ENCODE data around the gene NF2.

The NF2 gene

GRCh38 chr22:29631725-29632124, 28.3 kb downstream of the NF2 start:
- no peak for DNase-seq (ENCODE audit: low spot score)

GRCh38 chr22:29632672-29633071, 29.2 kb downstream of the NF2 start:
- DNase-seq (ENCODE audit: low spot score) = no peak

GRCh38 chr22:29633514-29634312, 30.3 kb downstream of the NF2 start:
- DNase-seq (ENCODE audit: low spot score) = no peak

- DNase-seq (ENCODE audit: low spot score) = no peak
Measured at GRCh38 chr22:29634847-29635246, 31.4 kb downstream of the NF2 start.

- peak; percentile 71 for DNase-seq (ENCODE audit: low spot score)
Measured at GRCh38 chr22:29635734-29636357, 32.4 kb downstream of the NF2 start.

- peak; percentile 92 for DNase-seq (ENCODE audit: low spot score)
Measured at GRCh38 chr22:29636751-29637150, 33.3 kb downstream of the NF2 start.

- DNase-seq (ENCODE audit: low spot score) = peak; percentile 54
Measured at GRCh38 chr22:29637181-29637580, 33.7 kb downstream of the NF2 start.

- no peak for DNase-seq (ENCODE audit: low spot score)
Measured at GRCh38 chr22:29638678-29639077, 35.2 kb downstream of the NF2 start.

- DNase-seq (ENCODE audit: low spot score) = no peak
Measured at GRCh38 chr22:29639096-29639495, 35.7 kb downstream of the NF2 start.

- no peak for DNase-seq (ENCODE audit: low spot score)
Measured at GRCh38 chr22:29641042-29641699, 37.7 kb downstream of the NF2 start.

- no peak for DNase-seq (ENCODE audit: low spot score)
Measured at GRCh38 chr22:29641700-29642330, 38.4 kb downstream of the NF2 start.

GRCh38 chr22:29642694-29643093, 39.3 kb downstream of the NF2 start:
- DNase-seq (ENCODE audit: low spot score) = no peak

- DNase-seq (ENCODE audit: low spot score) = peak; percentile 57
Measured at GRCh38 chr22:29647954-29648737, 44.7 kb downstream of the NF2 start.

GRCh38 chr22:29650370-29650769, 46.9 kb downstream of the NF2 start:
- DNase-seq (ENCODE audit: low spot score) = no peak

GRCh38 chr22:29651652-29652051, 48.2 kb downstream of the NF2 start:
- DNase-seq (ENCODE audit: low spot score) = no peak

GRCh38 chr22:29654420-29654819, 51.0 kb downstream of the NF2 start:
- no peak for DNase-seq (ENCODE audit: low spot score)

- DNase-seq (ENCODE audit: low spot score) = no peak
Measured at GRCh38 chr22:29654882-29655281, 51.4 kb downstream of the NF2 start.

GRCh38 chr22:29658176-29658575, 54.7 kb downstream of the NF2 start:
- no peak for DNase-seq (ENCODE audit: low spot score)

- no peak for DNase-seq (ENCODE audit: low spot score)
Measured at GRCh38 chr22:29660021-29660420, 56.6 kb downstream of the NF2 start.

GRCh38 chr22:29661336-29661735, 57.9 kb downstream of the NF2 start:
- DNase-seq (ENCODE audit: low spot score) = no peak

- DNase-seq (ENCODE audit: low spot score) = no peak
Measured at GRCh38 chr22:29663180-29663821, 59.9 kb downstream of the NF2 start.
